ENCODE measurements around the gene BRI3BP.

- TF ChIP-seq CTCF (IDR thresholded peaks at IDR 0.05; ENCODE audit: low read length) (no peak), EZH2phosphoT487 (IDR thresholded peaks at IDR 0.05; ENCODE audit: low read length) (no peak)
Measured at GRCh38 chr12:125001636-125002035, 8.2 kb downstream of the BRI3BP start.

All from MM.1S (cell line).